Stimulated activated CD8-positive, alpha-beta memory T cell treated with anti-CD3 and anti-CD28 coated beads, Interleukin-15, amount 100 ng/mL, for 4 hours (primary cell): ENCODE measurements around the gene ANKRD10.

Experiments
- DNase-seq, 2 donors: peaks; one replicate each; pipeline ENCODE4 v3.0.0-alpha.2; 2020; ENCODE audit warnings: low read depth in 2 of 2

Gene ANKRD10

DNA sequence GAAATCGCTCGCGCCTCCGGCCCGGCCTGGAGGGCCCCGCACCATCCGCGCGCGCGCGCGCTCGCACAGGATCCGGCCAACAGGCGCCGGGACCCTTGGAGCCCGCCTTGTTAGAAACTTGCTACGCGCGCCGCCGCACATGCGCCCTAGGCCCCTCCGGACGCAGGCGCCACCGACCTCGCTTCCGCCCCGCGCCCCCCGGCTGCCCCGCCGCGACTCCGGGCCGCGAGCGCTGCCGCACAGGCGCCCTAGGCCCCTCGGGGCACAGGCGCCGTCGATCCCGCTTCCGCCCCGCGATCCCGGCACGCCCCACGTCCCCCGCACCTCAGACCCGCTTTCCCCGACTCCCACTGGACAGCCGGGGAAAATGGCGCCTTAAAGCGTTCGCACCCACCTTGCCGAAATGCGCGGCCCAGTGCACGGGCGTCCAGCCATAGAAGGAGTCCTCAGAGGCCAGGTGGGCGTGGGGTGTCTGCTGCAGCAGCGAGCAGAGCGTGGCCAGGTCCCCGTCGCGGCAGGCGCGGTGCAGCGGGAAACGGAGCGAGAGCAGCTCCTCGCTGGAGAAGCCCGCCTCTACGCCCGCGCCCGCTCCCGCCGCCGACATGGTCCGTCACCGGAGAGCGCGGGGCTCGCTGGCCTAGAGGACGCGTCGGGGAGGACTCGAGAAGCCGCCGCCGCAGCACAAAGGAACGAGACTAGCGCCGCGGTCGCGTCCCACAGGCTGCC lies 375 bp downstream of the ANKRD10 start:
- peak; percentile 58 to 63 for DNase-seq

DNA sequence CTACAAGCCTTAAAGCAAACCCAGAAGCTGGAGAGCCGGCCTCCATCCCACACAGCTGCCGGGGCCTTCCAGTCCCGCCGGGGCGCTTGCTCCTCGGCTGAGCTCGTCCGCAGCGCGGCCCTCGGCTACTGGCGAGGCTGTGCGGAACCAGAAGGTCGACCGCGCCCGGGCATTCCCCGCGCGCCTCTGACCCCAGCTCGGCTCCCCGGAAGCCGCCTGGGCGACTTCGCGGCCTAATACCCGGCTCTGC lies 863 bp downstream of the ANKRD10 start:
- DNase-seq: peak in 1 of 2 donors; percentile 4

- DNase-seq: no peak
These were observed 1.4 kb downstream of the ANKRD10 start for GRCh38 chr13:110913322-110914080.

GRCh38 chr13:110912651-110913051 lies 2.2 kb downstream of the ANKRD10 start:
- DNase-seq: no peak

GRCh38 chr13:110911880-110912279 lies 3.0 kb downstream of the ANKRD10 start:
- no peak for DNase-seq

DNA sequence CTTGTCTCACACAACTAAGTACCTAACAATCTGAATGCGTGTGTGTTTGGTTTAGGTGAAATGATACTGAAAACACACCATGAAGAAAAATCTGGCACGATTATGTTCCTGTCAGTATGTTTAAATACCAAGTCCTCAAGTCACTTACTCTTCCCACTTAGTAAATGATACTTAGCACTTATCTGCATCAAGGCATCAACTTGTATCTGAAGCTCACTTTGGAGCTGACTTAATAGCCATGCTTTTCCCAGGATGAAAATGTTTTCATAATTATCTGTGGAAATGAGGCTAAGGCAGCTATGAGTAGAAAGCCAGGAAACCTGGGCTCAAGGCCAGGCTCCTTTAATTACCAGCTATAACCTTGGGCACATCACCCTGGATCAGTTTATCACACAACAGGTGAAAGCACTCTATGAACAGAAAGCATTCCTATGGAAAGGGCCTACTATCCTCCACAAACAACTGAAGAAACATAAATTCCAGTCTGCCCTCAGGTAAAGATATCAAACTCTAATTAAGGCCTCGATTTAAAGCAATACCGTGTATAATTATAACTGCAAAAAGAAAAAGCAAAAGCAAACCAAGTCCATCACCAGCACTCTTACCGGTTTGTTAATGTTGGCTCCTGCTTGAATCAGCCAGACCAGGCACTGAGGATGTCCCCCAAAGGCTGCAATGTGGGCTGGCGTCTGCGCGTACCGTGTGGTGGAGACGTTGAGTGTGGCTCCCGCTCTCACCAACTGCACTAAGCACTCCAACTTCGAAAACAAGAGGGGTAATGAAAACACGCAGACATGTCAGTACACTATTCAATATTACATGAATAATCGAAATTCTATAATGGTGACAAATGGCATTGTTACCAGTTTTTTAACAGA lies 4.6 kb downstream of the ANKRD10 start:
- DNase-seq: no peak

- no peak for DNase-seq
These were observed 6.6 kb downstream of the ANKRD10 start for GRCh38 chr13:110907951-110908898.

DNA sequence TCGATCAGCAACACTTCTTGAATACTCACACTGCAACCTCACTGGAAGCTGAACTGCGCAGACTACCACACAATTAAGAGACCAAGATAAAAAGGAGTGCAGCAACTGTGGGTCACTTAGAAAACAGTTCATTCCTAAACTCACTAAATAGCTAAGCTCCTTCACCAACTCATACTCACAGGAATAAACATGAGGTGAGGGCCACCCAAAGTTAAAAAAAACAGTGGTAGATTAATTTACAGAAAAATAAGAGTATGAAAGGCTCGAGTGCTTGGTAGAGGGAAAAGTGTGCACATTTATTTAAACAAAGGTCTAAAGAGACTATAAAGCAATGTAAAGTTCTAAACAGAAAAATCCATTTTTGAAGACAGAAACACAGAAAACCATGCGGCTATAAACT lies 7.6 kb downstream of the ANKRD10 start:
- no peak for DNase-seq

DNA sequence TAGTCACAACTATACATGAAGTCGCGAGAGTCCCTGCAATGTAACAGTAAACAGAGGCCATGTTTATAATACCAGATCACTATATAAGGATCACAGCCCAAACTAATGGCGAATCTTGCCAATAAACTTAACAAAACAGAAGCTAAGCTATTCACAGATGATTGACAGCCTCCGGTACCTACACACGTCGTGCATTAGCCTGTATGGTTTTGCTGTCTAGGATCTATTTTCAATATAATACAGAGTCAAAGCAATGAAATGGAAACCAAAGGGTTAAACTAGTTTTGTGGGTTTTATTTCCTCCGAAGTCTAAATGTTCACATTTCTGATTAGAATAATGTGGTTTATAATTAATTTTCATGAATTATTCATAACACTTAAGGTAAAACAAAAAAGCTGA lies 10.1 kb downstream of the ANKRD10 start:
- DNase-seq: no peak

DNA sequence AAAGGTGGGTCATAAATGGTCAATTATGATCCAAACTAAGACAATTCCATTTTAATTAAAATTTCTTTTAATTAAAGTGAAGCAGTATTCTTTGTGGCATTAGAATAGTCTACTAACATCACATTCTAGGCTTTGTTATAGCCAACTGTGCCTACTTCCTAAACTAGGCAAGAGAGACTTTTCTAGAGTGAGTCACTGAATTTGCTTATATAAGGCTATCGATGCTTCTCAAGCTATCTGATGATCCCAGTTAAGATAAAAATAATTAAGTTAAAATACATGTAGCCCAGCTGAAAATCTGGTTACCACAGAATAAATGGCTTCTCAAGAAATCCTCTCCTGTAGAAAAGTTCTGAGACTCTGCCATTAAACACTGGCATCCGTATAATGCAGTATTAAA lies 12.5 kb downstream of the ANKRD10 start:
- DNase-seq: no peak

GRCh38 chr13:110897521-110897920 lies 17.3 kb downstream of the ANKRD10 start:
- DNase-seq: no peak

GRCh38 chr13:110897014-110897413 lies 17.9 kb downstream of the ANKRD10 start:
- no peak for DNase-seq

GRCh38 chr13:110894086-110894485 lies 20.8 kb downstream of the ANKRD10 start:
- no peak for DNase-seq

- DNase-seq: no peak
These were observed 21.3 kb downstream of the ANKRD10 start for GRCh38 chr13:110893571-110893970.

- no peak for DNase-seq
These were observed 24.3 kb downstream of the ANKRD10 start for GRCh38 chr13:110890279-110891165.

GRCh38 chr13:110888390-110888789 lies 26.5 kb downstream of the ANKRD10 start:
- DNase-seq: no peak

GRCh38 chr13:110887597-110888333 lies 27.1 kb downstream of the ANKRD10 start:
- no peak for DNase-seq

GRCh38 chr13:110886870-110887596 lies 27.8 kb downstream of the ANKRD10 start:
- DNase-seq: no peak
